Activated CD4-positive, alpha-beta T cell treated with anti-CD3 and anti-CD28 coated beads for 36 hours (primary cell): Measurements from ENCODE around the gene TRRAP. TPM values are rescaled to one million over a fixed set of nuclear protein-coding genes. Genes with fewer than 3 reads are reported as not detected.

Source experiments
- ATAC-seq: fragments of 200-7000 bp; cut with Tn5 transposase; one replicate; pipeline ENCODE4 v1.10.0; 2021; ENCODE audit warnings: mild to moderate bottlenecking, moderate library complexity
- CTCF ChIA-PET: fragments of 350-600 bp; sonication (Branson Sonifier 250); formaldehyde crosslinking; loops from one replicate; lab custom pipeline; 2021; ENCODE audit warnings: antibody characterized with exemption; lab: Charles Lee
- POLR2A ChIA-PET: fragments of 350-600 bp; sonication (Branson Sonifier 250); formaldehyde crosslinking; loops from one replicate; lab custom pipeline; 2021; ENCODE audit warnings: antibody characterized with exemption, inconsistent platforms; lab: Charles Lee
- DNase-seq: peaks from one replicate; pipeline ENCODE4 v3.0.0-alpha.2; 2020
- H3K27ac Mint-ChIP-seq: one replicate; pipeline ENCODE4 v1.8.0; 2021; ENCODE audit warnings: mixed read lengths
- H3K27me3 Mint-ChIP-seq: one replicate; pipeline ENCODE4 v1.8.0; 2021; ENCODE audit warnings: mixed read lengths
- H3K36me3 Mint-ChIP-seq: one replicate; pipeline ENCODE4 v1.8.0; 2021; ENCODE audit warnings: low read depth, mixed read lengths
- H3K4me1 Mint-ChIP-seq: one replicate; pipeline ENCODE4 v1.8.0; 2021; ENCODE audit warnings: mixed read lengths
- H3K4me3 Mint-ChIP-seq: one replicate; pipeline ENCODE4 v1.8.0; 2021; ENCODE audit warnings: mild to moderate bottlenecking, moderate library complexity, mixed read lengths
- H3K9me3 Mint-ChIP-seq: one replicate; pipeline ENCODE4 v1.8.0; 2021; ENCODE audit warnings: low read depth, mixed read lengths
- intact Hi-C, 2 experiments: fragments of 100-400 bp; cut with DNase I in 1 of 2; cut with micrococcal nuclease in 1 of 2; formaldehyde crosslinking; loops; one replicate each; pipeline versions ENCODE4 v1.14.2 to v1.15.1; 2022 to 2024; cut with DNase I, micrococcal nuclease
- total RNA-seq, 2 experiments: library from RNA; stranded (reverse); gene quantifications; one replicate each; pipeline ENCODE4 v1.2.3, GENCODE V29; 2021

Gene TRRAP
- total RNA-seq, 2 experiments from 2014 or later = 51.7 to 54.0 TPM

- H3K9me3 Mint-ChIP-seq = no peaks in the 10 kb centered on the region
- no peaks in the 10 kb centered on the region for H3K4me1 Mint-ChIP-seq
- H3K27ac Mint-ChIP-seq = no peak overlapping the region
- intact Hi-C loops = no loop called here
- CTCF ChIA-PET = interaction anchor here (1.1 kb wide), 1 partner anchor 11 kb away, joined by 4 read pairs; no protein-coding TSS in a partner anchor
- DNase-seq (no peak), ATAC-seq (no peak)
- no peak overlapping the region for H3K4me3 Mint-ChIP-seq
- H3K36me3 Mint-ChIP-seq = peaks cover 64% of the 10 kb centered on the region
- POLR2A ChIA-PET = no interaction called here
- no peaks in the 10 kb centered on the region for H3K27me3 Mint-ChIP-seq
Observed at GRCh38 chr7:98945852-98946251, 67.5 kb downstream of the TRRAP start.

DNA sequence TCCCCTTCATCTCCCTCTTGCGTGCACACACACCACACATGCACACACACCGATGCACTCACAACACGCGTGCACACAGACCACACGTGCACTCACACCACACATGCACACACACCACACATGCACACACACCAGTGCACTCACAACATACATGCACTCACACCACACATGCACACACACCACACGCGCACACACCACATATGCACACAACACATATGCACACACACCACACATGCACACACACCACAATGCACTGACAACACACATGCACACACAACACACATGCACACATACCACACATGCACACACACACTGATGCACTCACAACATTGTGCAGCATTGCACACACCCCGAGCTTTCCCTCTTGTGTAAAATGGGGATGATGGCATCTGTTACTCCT is 68.1 kb downstream of the TRRAP start:
- no peaks in the 10 kb centered on the region for H3K9me3 Mint-ChIP-seq
- DNase-seq (no peak), ATAC-seq (no peak)
- ChIA-PET POLR2A (no interaction called here), CTCF (interaction anchor here (1.1 kb wide), 1 partner anchor 10 kb away, joined by 4 read pairs; no protein-coding TSS in a partner anchor)
- no peaks in the 10 kb centered on the region for H3K4me1 Mint-ChIP-seq
- intact Hi-C loops = no loop called here
- no peak overlapping the region for H3K27ac Mint-ChIP-seq
- peaks cover 63% of the 10 kb centered on the region for H3K36me3 Mint-ChIP-seq
- H3K27me3 Mint-ChIP-seq = no peaks in the 10 kb centered on the region
- no peak overlapping the region for H3K4me3 Mint-ChIP-seq

- H3K27me3 Mint-ChIP-seq = no peaks in the 10 kb centered on the region
- POLR2A ChIA-PET = no interaction called here
Observed at GRCh38 chr7:98949336-98950044, 71.2 kb downstream of the TRRAP start.

GRCh38 chr7:98955992-98956391 is 77.7 kb downstream of the TRRAP start:
- Mint-ChIP-seq H3K9me3 (no peaks in the 10 kb centered on the region), H3K27me3 (no peaks in the 10 kb centered on the region), H3K27ac (no peak overlapping the region), H3K4me1 (no peaks in the 10 kb centered on the region), H3K4me3 (no peak overlapping the region), H3K36me3 (peaks cover 76% of the 10 kb centered on the region)
- ATAC-seq (no peak), DNase-seq (no peak)
- intact Hi-C loops = no loop called here
- ChIA-PET CTCF (no interaction called here), POLR2A (no interaction called here)

More at GRCh38 chr7:98949336-98950044, 71.2 kb downstream of the TRRAP start:
- Mint-ChIP-seq H3K9me3 (no peaks in the 10 kb centered on the region), H3K4me1 (no peaks in the 10 kb centered on the region), H3K4me3 (no peak overlapping the region), H3K27ac (no peak overlapping the region), H3K36me3 (peaks cover 75% of the 10 kb centered on the region)
- ATAC-seq = no peak
- intact Hi-C loops = no loop called here
- CTCF ChIA-PET = interaction anchor here (0.6 kb wide), 1 partner anchor 77 kb away, joined by 4 read pairs; no protein-coding TSS in a partner anchor
- no peak for DNase-seq

- ATAC-seq (no peak), DNase-seq (no peak)
- no peaks in the 10 kb centered on the region for H3K27me3 Mint-ChIP-seq
- no peaks in the 10 kb centered on the region for H3K4me1 Mint-ChIP-seq
- H3K9me3 Mint-ChIP-seq = no peaks in the 10 kb centered on the region
- intact Hi-C loops = no loop called here
- H3K36me3 Mint-ChIP-seq = peaks cover 76% of the 10 kb centered on the region
- no peak overlapping the region for H3K4me3 Mint-ChIP-seq
- no peak overlapping the region for H3K27ac Mint-ChIP-seq
- ChIA-PET POLR2A (no interaction called here), CTCF (interaction anchor here (0.6 kb wide), 1 partner anchor 10 kb away, joined by 4 read pairs; no protein-coding TSS in a partner anchor)
Observed at GRCh38 chr7:98956469-98956868, 78.1 kb downstream of the TRRAP start.

DNA sequence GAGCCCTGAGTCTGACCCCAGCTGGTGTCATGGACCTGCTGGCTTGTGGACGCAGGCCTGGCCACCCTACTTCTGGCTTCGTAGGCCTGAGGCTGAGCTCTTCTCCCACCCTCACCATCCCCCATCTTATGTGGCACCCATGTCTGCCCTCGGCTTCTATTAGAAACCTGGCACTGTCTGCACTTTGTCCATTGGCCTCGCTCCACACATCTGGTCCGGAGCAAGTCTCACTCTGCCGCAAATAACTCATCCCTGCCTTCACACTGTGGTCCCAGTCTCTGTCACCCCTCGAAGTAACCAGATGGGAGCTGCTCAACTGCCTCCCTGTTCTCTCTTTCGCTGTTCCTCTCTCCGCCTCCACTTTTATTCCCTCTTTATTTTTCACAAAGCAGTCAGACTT is 78.6 kb downstream of the TRRAP start:
- Mint-ChIP-seq H3K4me3 (no peak overlapping the region), H3K27ac (no peak overlapping the region), H3K36me3 (peaks cover 74% of the 10 kb centered on the region), H3K27me3 (no peaks in the 10 kb centered on the region), H3K9me3 (no peaks in the 10 kb centered on the region), H3K4me1 (no peaks in the 10 kb centered on the region)
- DNase-seq = no peak
- CTCF ChIA-PET = interaction anchor here (0.6 to 0.7 kb wide), 2 partner anchors 9 to 10 kb away, joined by 3 to 4 read pairs; no protein-coding TSS in a partner anchor
- no peak for ATAC-seq
- intact Hi-C loops = no loop called here
- POLR2A ChIA-PET = no interaction called here

GRCh38 chr7:98957766-98958165 is 79.4 kb downstream of the TRRAP start:
- no peaks in the 10 kb centered on the region for H3K27me3 Mint-ChIP-seq
- ATAC-seq (no peak), DNase-seq (no peak)
- H3K9me3 Mint-ChIP-seq = no peaks in the 10 kb centered on the region
- intact Hi-C loops = no loop called here
- ChIA-PET CTCF (interaction anchor here (0.7 kb wide), 1 partner anchor 8 kb away, joined by 3 read pairs; no protein-coding TSS in a partner anchor), POLR2A (no interaction called here)
- peaks cover 74% of the 10 kb centered on the region for H3K36me3 Mint-ChIP-seq
- no peaks in the 10 kb centered on the region for H3K4me1 Mint-ChIP-seq
- no peak overlapping the region for H3K27ac Mint-ChIP-seq
- H3K4me3 Mint-ChIP-seq = no peak overlapping the region

- H3K9me3 Mint-ChIP-seq = no peaks in the 10 kb centered on the region
Observed at GRCh38 chr7:98958968-98959367, 80.6 kb downstream of the TRRAP start.

GRCh38 chr7:98963305-98963704 is 85.0 kb downstream of the TRRAP start:
- ChIA-PET POLR2A (no interaction called here), CTCF (interaction anchor here (0.7 to 1.6 kb wide), 2 partner anchors 13 to 22 kb away, joined by 3 read pairs; no protein-coding TSS in a partner anchor)
- Mint-ChIP-seq H3K36me3 (peaks cover 65% of the 10 kb centered on the region), H3K27ac (no peak overlapping the region), H3K27me3 (no peaks in the 10 kb centered on the region), H3K9me3 (no peaks in the 10 kb centered on the region), H3K4me1 (no peaks in the 10 kb centered on the region), H3K4me3 (no peak overlapping the region)
- DNase-seq (no peak), ATAC-seq (no peak)
- intact Hi-C loops = no loop called here

More at GRCh38 chr7:98958968-98959367, 80.6 kb downstream of the TRRAP start:
- ATAC-seq (no peak), DNase-seq (no peak)
- Mint-ChIP-seq H3K4me1 (no peaks in the 10 kb centered on the region), H3K4me3 (no peak overlapping the region), H3K27ac (no peak overlapping the region), H3K36me3 (peaks cover 68% of the 10 kb centered on the region), H3K27me3 (no peaks in the 10 kb centered on the region)
- CTCF ChIA-PET = no interaction called here
- intact Hi-C loops = no loop called here
- POLR2A ChIA-PET = no interaction called here

DNA sequence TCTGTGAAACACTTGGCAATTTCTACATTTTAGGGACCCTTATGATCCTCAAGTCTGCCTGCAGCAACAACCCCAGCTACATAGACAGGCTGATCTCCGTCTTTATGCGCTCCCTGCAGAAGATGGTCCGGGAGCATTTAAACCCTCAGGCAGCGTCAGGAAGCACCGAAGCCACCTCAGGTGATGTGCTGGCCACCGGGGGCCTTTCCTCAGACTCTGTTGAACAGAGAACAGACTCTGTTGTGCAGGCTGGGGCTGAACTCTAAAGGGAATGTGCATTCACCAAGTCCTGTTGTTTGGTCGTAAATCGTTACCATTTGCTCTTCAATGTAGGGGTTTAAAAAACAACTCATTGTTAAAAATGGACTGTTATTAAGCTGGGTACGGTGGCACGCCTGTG is 86.3 kb downstream of the TRRAP start:
- Mint-ChIP-seq H3K36me3 (peaks cover 67% of the 10 kb centered on the region), H3K4me3 (no peak overlapping the region), H3K4me1 (no peaks in the 10 kb centered on the region), H3K9me3 (no peaks in the 10 kb centered on the region), H3K27ac (no peak overlapping the region), H3K27me3 (no peaks in the 10 kb centered on the region)
- ATAC-seq = no peak
- POLR2A ChIA-PET = no interaction called here
- intact Hi-C loops = no loop called here
- no peak for DNase-seq
- CTCF ChIA-PET = no interaction called here

DNA sequence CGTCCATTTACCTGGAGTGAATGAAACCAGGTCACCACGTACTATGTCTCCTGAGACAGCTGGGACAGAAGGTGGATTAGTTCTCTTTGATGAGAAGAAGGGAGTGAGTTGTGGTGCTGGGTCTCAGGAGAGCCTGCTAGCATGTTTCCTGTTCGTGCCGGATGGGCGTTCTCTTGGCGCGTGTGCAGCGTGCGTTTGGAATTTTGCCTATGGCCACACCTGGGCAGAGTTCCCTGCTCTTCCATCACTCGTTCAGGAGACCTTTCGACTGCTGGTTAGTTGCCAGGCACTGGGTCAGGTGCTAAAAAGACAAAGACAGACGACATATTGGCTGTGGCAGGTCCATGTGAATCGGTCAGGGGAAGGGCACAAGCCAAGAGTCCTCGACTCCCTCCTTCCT is 90.3 kb downstream of the TRRAP start:
- Mint-ChIP-seq H3K36me3 (peaks cover 69% of the 10 kb centered on the region), H3K9me3 (no peaks in the 10 kb centered on the region), H3K27ac (no peak overlapping the region), H3K4me3 (no peak overlapping the region), H3K27me3 (no peaks in the 10 kb centered on the region), H3K4me1 (no peaks in the 10 kb centered on the region)
- DNase-seq (no peak), ATAC-seq (no peak)
- intact Hi-C loops = no loop called here
- ChIA-PET CTCF (no interaction called here), POLR2A (no interaction called here)

GRCh38 chr7:98969386-98969785 is 91.1 kb downstream of the TRRAP start:
- ATAC-seq = no peak
- peaks cover 73% of the 10 kb centered on the region for H3K36me3 Mint-ChIP-seq

More at GRCh38 chr7:98969386-98969785, 91.1 kb downstream of the TRRAP start:
- Mint-ChIP-seq H3K9me3 (no peaks in the 10 kb centered on the region), H3K27me3 (no peaks in the 10 kb centered on the region), H3K27ac (no peak overlapping the region), H3K4me3 (no peak overlapping the region), H3K4me1 (no peaks in the 10 kb centered on the region)
- CTCF ChIA-PET = no interaction called here
- DNase-seq = no peak
- intact Hi-C loops = no loop called here
- POLR2A ChIA-PET = no interaction called here
